Lower leg skin (tissue), 3 donors: Measurements from ENCODE around the gene ANO2.

ENCODE experiments used
- CTCF ChIP-seq, 3 donors: fragments of 450-650 bp; IDR thresholded peaks; one replicate each; pipeline ENCODE4 v1.5.1; 2016; ENCODE audit warnings: antibody characterized with exemption in 3 of 3, mild to moderate bottlenecking in 3 of 3, moderate library complexity in 2 of 3
- POLR2A ChIP-seq, 2 donors: fragments of 450-650 bp; IDR thresholded peaks; one replicate each; pipeline ENCODE4 v1.6.1; 2016 to 2017; ENCODE audit warnings: antibody characterized with exemption in 2 of 2, mild to moderate bottlenecking in 1 of 2, moderate library complexity in 1 of 2

DNA sequence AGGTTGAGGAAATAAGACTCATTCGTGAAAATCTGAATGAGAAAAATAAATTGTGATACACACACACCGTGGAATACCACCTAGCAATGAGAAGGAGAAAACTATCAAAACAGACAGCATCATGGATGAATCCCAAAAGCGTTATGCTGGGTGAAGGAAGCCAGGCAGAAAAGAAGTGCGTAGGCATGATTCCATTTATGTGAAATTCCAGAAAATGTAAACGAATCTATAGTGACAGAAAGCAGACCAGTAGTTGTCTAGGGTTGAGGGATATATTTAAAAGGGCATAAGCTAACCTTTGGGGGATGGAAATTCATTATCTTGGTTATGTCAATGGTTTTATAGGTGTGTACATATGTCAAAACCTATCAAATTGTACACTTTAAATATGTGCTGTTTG is 42.5 kb upstream of the ANO2 start:
- TF ChIP-seq POLR2A (IDR thresholded peaks at IDR 0.05), result no peak
- no peak for TF ChIP-seq CTCF (IDR thresholded peaks at IDR 0.05)
